PC-9 (cell line): ENCODE results near the gene ELAPOR1.

Experiments used
- CTCF ChIP-seq: fragments of 200-600 bp; sonication (generic); conservative IDR thresholded peaks from 2 replicates; pipeline ENCODE4 v1.6.1; 2017; ENCODE audit warnings: mixed run types, antibody characterized with exemption, mild to moderate bottlenecking, moderate library complexity
- EZH2 ChIP-seq: fragments of 200-600 bp; sonication (generic); IDR thresholded peaks from 2 replicates; pipeline ENCODE4 v1.8.0; 2017; ENCODE audit warnings: antibody characterized with exemption, low read depth

GRCh38 chr1:109112056-109112651, 1.8 kb upstream of the ELAPOR1 start:
- TF ChIP-seq CTCF (no peak), EZH2 (no peak)
